Tibial artery (tissue), 4 donors: Measurements from ENCODE around the gene NDN.

Experiments used
- DNase-seq, 2 donors: peaks; one replicate each; pipeline ENCODE4 v3.0.0-alpha.2; 2019
- H3K27ac ChIP-seq, 2 donors: fragments of 200-600 bp; sonication (generic) in 1 of 2; 1 replicate in 1 of 2; 2 replicates in 1 of 2; pipeline ENCODE4 v1.5.1; 2018 to 2019; ENCODE audit warnings: mild to moderate bottlenecking in 1 of 2
- H3K27me3 ChIP-seq, 2 donors: fragments of 200-600 bp; sonication (generic) in 1 of 2; one replicate each; pipeline versions ENCODE4 v1.5.1 to v1.6.0; 2016 to 2019
- H3K36me3 ChIP-seq, 3 donors: fragments of 200-600 bp; sonication (generic) in 2 of 3; one replicate each; pipeline ENCODE4 v1.5.1; 2016 to 2019; ENCODE audit warnings: mild to moderate bottlenecking in 2 of 3
- H3K4me1 ChIP-seq, 4 donors: fragments of 200-600 bp; sonication (generic) in 2 of 4; 1 replicate in 3 of 4; 2 replicates in 1 of 4; pipeline ENCODE4 v1.5.1; 2016 to 2019
- H3K4me3 ChIP-seq, 2 donors: fragments of 200-600 bp; sonication (generic) in 1 of 2; 1 replicate in 1 of 2; 2 replicates in 1 of 2; pipeline ENCODE4 v1.5.1; 2018 to 2019; ENCODE audit warnings: mild to moderate bottlenecking in 2 of 2
- H3K9me3 ChIP-seq, 3 donors: fragments of 200-600 bp; sonication (generic) in 1 of 3; one replicate each; pipeline ENCODE4 v1.5.1; 2016 to 2019
- intact Hi-C: fragments of 100-400 bp; cut with DNase I; formaldehyde crosslinking; loops from one replicate; pipeline ENCODE4 v1.15.0; 2023; ENCODE audit warnings: low total_unique reads
- TF ChIP-seq, protein P1 (sequence below), 2 experiments: fragments of 200-600 bp in 1 of 2; fragments of 450-650 bp in 1 of 2; IDR thresholded peaks; one replicate each; pipeline ENCODE4 v1.5.1; 2017 to 2019; ENCODE audit warnings: antibody characterized with exemption in 2 of 2, mild to moderate bottlenecking in 1 of 2, moderate library complexity in 1 of 2

NDN gene

DNA sequence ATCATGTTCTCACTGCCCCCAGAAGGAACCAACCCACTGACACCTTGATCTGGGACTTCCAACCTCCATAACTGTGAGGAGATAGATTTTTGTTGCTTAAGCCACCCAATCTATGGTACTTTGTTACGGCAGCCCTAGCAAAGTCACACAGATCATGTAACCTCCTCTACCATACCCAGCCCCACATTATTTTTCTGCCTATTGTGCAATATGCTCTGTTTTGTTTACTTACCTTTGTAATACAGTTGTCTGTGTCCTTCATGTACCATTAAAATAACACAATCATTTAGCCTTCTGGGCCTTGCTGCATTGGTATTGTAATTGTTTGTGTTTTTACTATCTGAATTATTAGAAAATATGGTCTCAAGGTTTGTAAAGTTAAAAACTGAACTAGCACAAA is 16.1 kb downstream of the NDN start:
- Histone ChIP-seq H3K27me3 (no peaks in the 10 kb centered on the region), H3K9me3 (no peaks in the 10 kb centered on the region), H3K4me3 (no peak overlapping the region), H3K36me3 (no peaks in the 10 kb centered on the region), H3K27ac (no peak overlapping the region), H3K4me1 (no peaks in the 10 kb centered on the region)
- intact Hi-C loops: no loop called here
- TF ChIP-seq, protein P1, sequence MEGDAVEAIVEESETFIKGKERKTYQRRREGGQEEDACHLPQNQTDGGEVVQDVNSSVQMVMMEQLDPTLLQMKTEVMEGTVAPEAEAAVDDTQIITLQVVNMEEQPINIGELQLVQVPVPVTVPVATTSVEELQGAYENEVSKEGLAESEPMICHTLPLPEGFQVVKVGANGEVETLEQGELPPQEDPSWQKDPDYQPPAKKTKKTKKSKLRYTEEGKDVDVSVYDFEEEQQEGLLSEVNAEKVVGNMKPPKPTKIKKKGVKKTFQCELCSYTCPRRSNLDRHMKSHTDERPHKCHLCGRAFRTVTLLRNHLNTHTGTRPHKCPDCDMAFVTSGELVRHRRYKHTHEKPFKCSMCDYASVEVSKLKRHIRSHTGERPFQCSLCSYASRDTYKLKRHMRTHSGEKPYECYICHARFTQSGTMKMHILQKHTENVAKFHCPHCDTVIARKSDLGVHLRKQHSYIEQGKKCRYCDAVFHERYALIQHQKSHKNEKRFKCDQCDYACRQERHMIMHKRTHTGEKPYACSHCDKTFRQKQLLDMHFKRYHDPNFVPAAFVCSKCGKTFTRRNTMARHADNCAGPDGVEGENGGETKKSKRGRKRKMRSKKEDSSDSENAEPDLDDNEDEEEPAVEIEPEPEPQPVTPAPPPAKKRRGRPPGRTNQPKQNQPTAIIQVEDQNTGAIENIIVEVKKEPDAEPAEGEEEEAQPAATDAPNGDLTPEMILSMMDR (IDR thresholded peaks at IDR 0.05): no peak
- no peak for DNase-seq

DNA sequence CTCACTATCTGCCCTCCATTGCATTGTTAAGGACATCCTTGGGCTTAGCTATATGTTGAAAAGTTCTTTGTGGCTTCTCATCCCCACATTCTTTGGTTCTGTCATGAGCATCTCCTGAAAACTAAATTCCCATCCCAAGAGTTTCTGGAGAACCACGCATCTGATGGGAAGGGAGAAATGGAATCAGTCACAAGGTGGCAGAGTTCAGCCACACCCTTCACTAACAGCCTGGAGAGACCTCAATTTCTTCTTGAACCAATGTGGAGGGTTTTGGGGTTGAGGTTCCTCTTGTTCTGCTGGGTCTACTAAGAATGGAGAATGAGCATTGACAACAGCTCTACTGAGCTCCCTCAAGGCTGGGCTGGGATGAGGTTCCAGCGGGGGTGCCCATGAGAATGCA is 23.9 kb downstream of the NDN start:
- Histone ChIP-seq H3K36me3 (no peaks in the 10 kb centered on the region), H3K27ac (no peak overlapping the region), H3K27me3 (no peaks in the 10 kb centered on the region), H3K4me1 (no peaks in the 10 kb centered on the region), H3K9me3 (no peaks in the 10 kb centered on the region), H3K4me3 (no peak overlapping the region)
- TF ChIP-seq, protein P1 (IDR thresholded peaks at IDR 0.05): no peak
- intact Hi-C loops: no loop called here
- DNase-seq: no peak

DNA sequence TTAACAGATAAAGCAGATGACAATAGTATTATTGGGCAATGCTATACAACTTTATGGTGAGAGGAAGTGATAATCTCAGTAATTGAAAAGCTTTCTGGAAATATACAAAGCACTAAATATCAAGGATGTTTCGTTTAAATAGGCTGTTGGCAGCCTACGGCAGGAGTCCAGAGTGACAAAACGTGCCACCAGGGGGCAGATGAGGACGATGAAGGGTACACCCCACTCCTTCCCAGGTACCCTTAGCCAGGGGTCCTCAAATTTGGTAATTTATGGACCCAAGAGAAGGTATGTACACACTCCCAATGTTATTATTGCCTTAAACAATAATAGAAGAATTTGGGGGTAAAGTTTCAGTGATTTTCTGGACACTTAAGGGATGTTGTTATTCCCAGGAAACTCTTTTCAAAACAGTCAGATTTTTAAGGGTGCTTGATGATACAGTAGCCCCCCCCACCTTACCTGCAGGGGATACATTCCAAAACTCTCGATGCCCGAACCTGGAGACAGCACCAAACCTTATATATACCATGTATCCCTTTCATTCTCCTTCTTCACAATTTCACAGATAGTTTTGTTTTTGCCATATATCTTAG is 38.1 kb downstream of the NDN start:
- H3K36me3 ChIP-seq: no peaks in the 10 kb centered on the region
- peaks cover 0 to 42% of the 10 kb centered on the region in 2 donors for H3K27me3 ChIP-seq
- intact Hi-C loops: loop anchor here (10.0 kb wide), 1 partner anchor 216 kb away; no protein-coding TSS in a partner anchor
- DNase-seq: no peak
- TF ChIP-seq, protein P1 (IDR thresholded peaks at IDR 0.05): peak; percentile 39
- no peaks in the 10 kb centered on the region for H3K9me3 ChIP-seq
- no peak overlapping the region for H3K27ac ChIP-seq
- peaks cover 0 to 3% (median 2%) of the 10 kb centered on the region in 4 donors for H3K4me1 ChIP-seq
- H3K4me3 ChIP-seq: no peak overlapping the region

DNA sequence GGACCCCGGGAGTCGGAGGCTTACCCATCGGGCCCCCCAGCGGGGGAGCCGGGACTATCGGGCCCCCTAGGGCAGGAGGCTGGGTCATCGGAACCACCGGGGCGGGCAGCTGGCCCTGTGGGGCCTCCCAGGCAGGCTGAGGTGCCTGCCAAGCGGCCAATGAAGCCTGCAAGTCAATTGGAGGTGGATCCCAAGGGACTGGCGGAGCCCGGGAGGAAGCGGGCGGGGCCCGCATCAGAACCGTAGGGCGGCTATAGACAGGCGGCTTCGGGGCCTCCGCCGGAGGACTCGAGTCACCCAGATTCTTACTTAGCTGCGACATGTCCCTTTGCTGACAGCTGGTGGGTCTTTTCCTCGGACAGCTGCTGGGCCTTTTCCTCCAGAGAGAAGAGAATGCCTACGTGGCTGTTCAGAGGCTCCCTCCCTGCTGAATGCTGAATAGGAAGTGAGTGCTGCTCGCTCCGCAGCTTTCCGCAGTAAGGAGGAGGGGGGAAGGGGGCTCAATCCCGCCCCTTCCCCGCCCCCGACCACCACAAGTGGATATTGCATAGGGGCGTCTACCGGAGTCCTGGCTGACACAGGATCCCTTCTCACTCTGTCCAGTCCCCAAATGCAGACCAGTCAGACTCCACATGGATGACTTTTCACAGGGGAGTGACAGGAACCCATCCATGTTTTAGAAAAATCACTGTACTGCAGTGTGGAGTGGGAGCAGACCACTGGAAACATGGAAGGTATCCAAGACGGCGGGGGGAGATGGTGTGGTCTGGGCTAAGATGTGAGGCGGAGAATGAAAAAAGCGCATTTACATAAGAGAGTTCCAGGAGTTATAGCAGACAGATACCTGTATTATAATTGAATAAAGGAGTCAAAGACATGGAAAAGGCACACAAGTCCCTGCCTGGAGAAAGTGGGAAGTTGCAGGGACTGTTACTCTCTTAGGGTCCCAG is 39.4 kb downstream of the NDN start, which contains the start of gene MAGEL2:
Gene MAGEL2, minus strand, starts transcription at position 447 of the 950 bp plus-strand sequence. Its CDS starts 125 bp downstream, at position 322.
- Histone ChIP-seq H3K4me3 (peak within 1 kb of the TSS in 1 of 2 donors; percentile 15), H3K9me3 (no peaks in the 10 kb centered on the region), H3K4me1 (peaks cover 0 to 3% (median 2%) of the 10 kb centered on the region in 4 donors), H3K27me3 (peaks cover 0 to 49% of the 10 kb centered on the region in 2 donors), H3K27ac (no peak within 1 kb of the TSS), H3K36me3 (no peaks in the 10 kb centered on the region)
- TF ChIP-seq, protein P1 (IDR thresholded peaks at IDR 0.05): no peak
- intact Hi-C loops: loop anchor here (10.0 kb wide), 1 partner anchor 217 kb away; no protein-coding TSS in a partner anchor
- DNase-seq: no peak

DNA sequence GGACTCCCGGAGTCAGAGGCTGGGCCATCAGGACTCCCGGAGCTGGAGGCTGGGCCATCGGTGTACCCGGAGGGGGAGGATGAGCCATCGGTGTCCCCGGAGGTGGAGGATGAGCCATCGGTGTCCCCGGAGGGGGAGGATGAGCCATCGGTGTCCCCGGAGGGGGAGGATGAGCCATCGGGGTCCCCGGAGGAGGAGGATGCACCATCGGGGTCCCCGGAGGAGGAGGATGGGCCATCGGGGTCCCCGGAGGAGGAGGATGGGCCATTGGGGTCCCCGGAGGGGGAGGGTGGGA is 40.2 kb downstream of the NDN start:
- no peaks in the 10 kb centered on the region for H3K9me3 ChIP-seq
- H3K4me1 ChIP-seq: peaks cover 0 to 3% (median 2%) of the 10 kb centered on the region in 4 donors
- DNase-seq: no peak
- H3K4me3 ChIP-seq: peak overlapping the region in 1 of 2 donors; percentile 15
- H3K27me3 ChIP-seq: peaks cover 0 to 50% of the 10 kb centered on the region in 2 donors
- no peaks in the 10 kb centered on the region for H3K36me3 ChIP-seq
- intact Hi-C loops: loop anchor here (10.0 kb wide), 1 partner anchor 218 kb away; no protein-coding TSS in a partner anchor
- TF ChIP-seq, protein P1 (IDR thresholded peaks at IDR 0.05): no peak
- H3K27ac ChIP-seq: no peak overlapping the region
